GM21786 (cell line): ENCODE data around the gene SOX6.
"Not testable (repeated sequence)": the region's sequence is repeated elsewhere in the genome, so short reads cannot be mapped to it uniquely, and the experiment has no call there.

Source experiments
- ATAC-seq: cut with Tn5 transposase; IDR thresholded peaks from one replicate; pipeline ENCODE4 v1.9.1; 2021; ENCODE audit not compliant: unreplicated experiment

SOX6 gene

GRCh38 chr11:16058671-16059070 lies 297.7 kb downstream of the SOX6 start:
- no peak for ATAC-seq

DNA sequence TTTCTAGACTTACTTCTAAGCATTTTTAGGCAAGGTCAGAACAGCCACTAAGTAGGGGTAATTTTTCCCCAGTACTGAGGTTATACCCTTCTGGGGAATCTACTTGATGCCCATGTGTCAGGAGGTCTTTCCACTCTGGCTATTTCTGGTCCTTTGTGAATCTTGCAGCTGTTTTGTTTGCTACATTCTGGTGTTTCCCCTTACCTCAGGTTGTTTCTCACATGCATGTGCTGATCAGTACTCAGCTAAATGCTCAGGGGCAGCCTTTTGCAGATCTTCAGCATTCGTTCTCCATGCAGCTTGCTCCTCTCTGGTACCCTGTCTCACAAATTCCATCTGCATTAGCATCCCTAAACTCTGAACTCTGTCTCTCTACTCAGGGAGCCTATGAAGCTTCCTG lies 303.6 kb downstream of the SOX6 start:
- no peak for ATAC-seq

- ATAC-seq: no peak
Observed at GRCh38 chr11:16049611-16050010, 306.7 kb downstream of the SOX6 start.

DNA sequence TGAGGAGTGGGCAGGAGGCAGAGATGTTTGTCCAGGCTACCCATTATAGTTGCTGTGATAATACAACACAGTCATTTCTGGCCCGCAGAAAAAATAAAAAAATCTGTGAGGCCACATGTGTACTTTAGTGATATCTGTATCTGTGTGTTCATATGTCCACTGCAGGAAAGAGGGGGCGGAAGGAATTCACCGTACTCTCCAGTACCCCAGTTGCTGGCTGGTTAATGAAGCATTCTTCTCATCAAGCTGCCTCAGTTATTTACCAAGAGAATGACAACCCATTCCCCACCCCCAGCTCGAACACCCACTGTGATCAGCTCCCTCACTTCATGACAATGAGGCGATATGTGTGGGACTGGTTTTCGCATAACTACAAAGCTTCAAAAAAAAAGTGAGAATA lies 309.3 kb downstream of the SOX6 start:
- ATAC-seq: no peak

DNA sequence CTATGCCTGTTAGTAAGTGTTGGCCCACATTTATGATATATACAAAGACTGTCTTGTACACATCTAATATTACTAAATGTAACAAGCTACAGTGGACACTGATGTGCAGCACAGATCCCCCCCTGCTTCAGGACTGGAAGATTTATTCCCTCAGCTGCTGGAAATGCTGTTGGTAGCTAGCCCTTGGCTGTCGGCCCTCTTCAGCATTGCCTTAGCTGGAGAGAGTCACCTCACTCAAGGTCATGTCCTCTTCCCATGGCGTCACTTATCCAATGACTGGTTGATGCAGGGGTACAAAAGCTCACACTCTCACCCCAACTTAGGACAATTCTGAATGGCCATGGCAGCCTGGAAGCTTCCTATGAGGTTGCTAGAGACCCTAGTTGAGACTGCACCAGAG lies 312.7 kb downstream of the SOX6 start:
- ATAC-seq: no peak

DNA sequence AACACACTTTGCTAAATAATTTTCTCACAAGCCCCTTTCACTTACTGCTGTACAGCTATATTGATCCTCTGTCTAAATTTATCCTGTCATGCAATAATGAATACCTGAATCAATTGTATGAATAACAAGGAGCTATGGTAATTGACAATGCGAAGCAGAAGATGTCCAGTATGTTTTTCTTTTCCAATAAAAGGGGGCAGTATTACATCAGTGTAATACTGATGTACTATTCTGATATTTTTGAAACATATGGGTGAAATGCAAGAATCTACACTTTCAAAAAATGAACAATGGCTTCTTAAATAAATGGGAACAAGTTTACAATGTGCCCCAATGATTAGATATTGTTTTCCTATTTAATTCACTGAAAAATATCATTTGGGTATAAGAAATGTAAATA lies 315.1 kb downstream of the SOX6 start:
- ATAC-seq: no peak

- no peak for ATAC-seq
Observed at GRCh38 chr11:16040151-16040550, 316.2 kb downstream of the SOX6 start.

- no peak for ATAC-seq
Observed at GRCh38 chr11:16037179-16037578, 319.2 kb downstream of the SOX6 start.

DNA sequence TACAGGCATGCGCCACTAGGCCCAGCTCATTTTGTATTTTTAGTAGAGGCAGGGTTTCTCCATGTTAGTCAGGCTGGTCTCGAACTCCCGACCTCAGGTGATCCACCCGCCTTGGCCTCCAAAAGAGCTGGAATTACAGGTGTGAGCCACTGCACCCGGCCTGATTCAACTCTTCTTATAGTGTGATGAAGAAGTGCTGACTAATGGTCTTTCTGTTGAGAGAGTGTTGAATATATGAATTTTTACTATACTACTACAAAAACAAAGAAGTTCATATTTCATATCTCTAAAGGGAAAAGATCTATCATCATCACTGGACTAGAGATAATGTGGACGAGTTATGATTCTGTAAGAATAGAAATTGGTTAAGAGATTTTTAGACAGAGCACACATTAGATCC lies 320.1 kb downstream of the SOX6 start:
- ATAC-seq: no peak

DNA sequence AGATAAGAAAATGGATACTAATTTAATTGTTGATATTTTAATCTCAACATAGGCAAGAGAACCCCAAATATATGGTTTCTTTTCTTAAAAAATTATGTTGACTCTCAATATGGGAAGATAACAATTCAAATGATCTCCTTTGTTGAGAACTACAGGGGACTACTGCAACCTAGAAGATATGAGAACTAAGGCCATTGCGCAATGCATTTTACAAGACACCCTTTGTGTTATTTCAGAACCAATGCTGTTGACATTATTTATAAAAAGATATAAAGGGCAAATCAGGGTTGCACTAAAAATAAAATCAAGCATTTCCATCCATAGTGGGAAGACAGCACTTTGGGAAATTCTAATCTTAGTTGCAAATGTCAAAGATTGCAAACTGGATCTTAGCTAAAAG lies 322.3 kb downstream of the SOX6 start:
- ATAC-seq: no peak

DNA sequence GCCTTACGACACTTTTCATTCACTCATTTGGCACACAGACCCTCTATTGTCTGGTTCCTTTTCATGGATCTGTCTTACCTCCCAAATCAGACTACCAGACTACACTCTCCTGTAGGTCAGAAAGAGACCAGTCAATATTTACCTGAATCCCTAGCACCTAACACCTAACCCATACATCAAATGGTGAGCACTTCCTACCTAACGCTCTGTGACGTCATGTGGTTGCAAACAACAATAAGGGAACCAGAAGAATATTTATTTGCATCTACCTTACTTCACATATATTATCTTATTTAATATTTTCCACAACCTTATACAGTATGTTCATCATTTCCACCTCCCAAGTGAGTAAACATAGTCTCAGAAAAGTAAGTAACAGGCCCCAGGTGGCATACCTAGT lies 323.4 kb downstream of the SOX6 start:
- no peak for ATAC-seq

DNA sequence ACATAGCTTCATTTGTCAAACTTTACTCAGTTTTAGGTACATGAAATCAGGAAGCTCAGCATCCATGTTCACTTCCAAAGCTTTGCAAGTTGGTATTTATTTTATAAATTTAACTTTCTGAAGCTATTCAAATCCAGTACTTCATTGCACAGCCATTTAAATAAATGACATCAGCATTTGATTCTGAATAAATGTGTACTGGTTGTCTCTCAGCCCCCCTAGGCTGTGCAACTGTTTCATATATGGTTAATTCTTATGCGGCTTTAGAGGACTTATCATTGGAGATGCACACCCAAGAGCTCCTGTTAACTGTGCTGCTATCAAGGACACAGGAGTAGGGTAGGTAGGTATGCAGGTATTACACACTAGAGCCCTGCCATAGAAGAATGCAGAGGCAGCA lies 325.1 kb downstream of the SOX6 start:
- ATAC-seq: no peak

DNA sequence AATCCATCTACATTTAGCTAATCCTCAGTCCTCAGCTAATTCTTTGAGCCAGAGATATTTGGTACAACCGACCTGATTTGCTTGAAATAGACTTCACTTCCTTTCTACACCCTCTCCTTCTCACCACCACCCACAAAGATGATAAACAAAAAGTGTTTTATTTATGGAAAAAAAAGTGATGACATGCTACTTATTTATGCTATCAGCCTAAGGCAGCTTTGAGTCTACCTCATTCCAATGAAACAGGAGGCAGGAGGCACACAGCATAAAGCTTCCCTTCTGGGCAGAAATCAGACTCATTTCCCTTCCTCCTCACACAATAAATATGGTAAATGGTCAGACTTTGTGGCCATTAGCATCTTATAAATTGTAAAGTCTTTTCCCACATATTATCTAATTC lies 325.7 kb downstream of the SOX6 start:
- ATAC-seq: no peak

GRCh38 chr11:16029151-16029550 lies 327.2 kb downstream of the SOX6 start:
- not testable (repeated sequence) for ATAC-seq

GRCh38 chr11:16028419-16028818 lies 327.9 kb downstream of the SOX6 start:
- no peak for ATAC-seq

DNA sequence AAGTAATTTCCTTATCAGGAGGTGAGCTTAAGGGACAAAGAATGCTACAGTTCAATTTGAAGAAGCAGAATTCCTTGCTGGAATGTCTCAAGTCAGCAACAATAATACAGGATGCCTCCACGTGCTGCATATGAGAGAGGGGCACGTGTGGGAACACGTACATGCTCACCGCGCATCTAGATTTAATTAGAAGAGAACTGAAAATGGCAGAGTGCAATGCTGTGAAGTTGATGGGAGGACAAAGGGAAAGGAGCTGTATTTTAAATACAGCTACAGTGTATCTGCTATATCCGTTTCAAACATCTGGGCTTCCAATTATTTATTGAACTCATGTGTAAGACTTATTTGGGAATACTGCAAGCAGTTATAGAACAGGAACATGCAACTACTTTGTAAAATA lies 328.7 kb downstream of the SOX6 start:
- no peak for ATAC-seq

GRCh38 chr11:16026849-16027248 lies 329.5 kb downstream of the SOX6 start:
- ATAC-seq: no peak

GRCh38 chr11:16018931-16019330 lies 337.4 kb downstream of the SOX6 start:
- no peak for ATAC-seq

- no peak for ATAC-seq
Observed at GRCh38 chr11:16016468-16016829, 339.9 kb downstream of the SOX6 start.

DNA sequence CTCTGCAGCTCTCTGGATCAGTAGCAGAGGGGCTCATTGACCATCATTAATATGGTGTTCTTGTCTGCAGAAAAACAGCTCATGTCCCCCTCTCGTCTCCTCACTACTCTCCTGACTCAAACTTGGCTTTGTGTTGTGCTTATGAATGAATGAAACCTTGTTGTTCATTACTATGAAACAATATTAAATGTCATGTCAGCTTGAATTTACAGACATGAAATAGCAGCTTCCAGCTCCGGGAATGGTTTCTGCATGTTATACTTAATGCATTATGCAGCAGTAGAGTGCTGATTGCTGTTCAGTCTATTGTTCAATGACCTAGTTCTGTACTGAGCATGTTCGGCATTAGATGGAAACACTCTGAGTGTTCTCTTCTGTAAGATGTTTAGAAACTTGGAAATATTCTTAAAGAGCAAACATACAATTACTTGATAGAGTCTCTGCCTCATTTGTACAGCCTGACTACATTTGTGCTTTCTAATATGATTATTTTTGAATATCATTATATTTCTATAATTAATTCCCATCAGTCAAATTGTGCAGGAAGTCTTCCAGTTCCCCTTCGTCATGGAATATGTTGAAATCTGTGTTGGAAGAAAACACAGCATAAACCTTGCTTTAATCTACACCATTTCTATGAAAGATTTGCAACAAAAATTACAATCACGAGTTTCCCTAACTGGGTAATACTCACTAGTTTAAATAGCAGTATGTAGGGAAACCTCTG lies 340.4 kb downstream of the SOX6 start:
- ATAC-seq: no peak

GRCh38 chr11:16013649-16014275 lies 342.6 kb downstream of the SOX6 start:
- ATAC-seq: no peak

GRCh38 chr11:16013242-16013641 lies 343.1 kb downstream of the SOX6 start:
- no peak for ATAC-seq

DNA sequence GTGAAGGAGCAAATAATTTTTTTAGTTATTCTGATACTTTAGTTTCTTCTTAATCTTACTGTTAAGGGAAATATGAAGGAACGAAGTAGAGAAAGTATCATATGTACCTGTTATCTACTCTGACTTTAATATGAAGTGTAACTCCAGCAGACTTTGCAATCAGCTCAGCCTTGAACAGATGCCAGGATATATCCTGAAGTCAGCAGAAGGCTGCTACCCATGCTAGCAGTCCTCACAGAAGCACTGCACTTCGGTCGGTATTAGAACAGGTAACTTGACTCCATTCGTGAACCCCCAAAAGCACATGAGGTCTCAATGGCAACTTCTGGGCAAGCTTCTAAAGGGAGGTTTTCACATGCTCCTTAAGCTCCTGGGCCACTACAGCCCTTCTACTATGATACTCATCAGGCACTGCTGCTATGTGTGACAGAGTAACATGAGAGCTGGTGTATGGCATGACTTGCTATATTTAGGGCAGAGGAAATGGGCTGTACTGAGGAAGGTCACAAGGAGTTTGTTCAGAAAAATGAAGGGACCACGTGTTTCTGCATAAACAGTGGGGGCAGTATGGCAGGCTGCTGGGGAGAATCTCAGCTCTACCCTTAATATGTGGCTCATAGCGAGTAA lies 344.1 kb downstream of the SOX6 start:
- ATAC-seq: no peak
